Parathyroid adenoma (tissue), 2 donors: ENCODE data around the gene ZNF775.

Source experiments
- H2AFZ ChIP-seq: fragments of 300-600 bp; sonication (generic); one replicate; pipeline ENCODE4 v1.7.0; 2017; ENCODE audit warnings: antibody characterized with exemption, mild to moderate bottlenecking
- H3K27ac ChIP-seq: fragments of 300-600 bp; sonication (generic); one replicate; pipeline ENCODE4 v1.7.0; 2017
- H3K27me3 ChIP-seq: fragments of 300-600 bp; sonication (generic); one replicate; pipeline ENCODE4 v1.7.0; 2017; ENCODE audit warnings: low read length; ENCODE audit not compliant: control insufficient read depth, insufficient read depth
- H3K36me3 ChIP-seq: fragments of 300-600 bp; sonication (generic); one replicate; pipeline ENCODE4 v1.7.0; 2017; ENCODE audit warnings: low read length; ENCODE audit not compliant: control insufficient read depth, insufficient read depth
- H3K4me1 ChIP-seq: fragments of 300-600 bp; sonication (generic); one replicate; pipeline ENCODE4 v1.7.0; 2017; ENCODE audit warnings: control low read depth
- H3K4me2 ChIP-seq: fragments of 300-600 bp; sonication (generic); one replicate; pipeline ENCODE4 v1.7.0; 2017; ENCODE audit warnings: low read length
- H3K4me3 ChIP-seq: fragments of 300-600 bp; sonication (generic); one replicate; pipeline ENCODE4 v1.7.0; 2017; ENCODE audit warnings: low read depth, low read length
- H3K79me2 ChIP-seq: fragments of 300-600 bp; sonication (generic); one replicate; pipeline ENCODE4 v1.7.0; 2017; ENCODE audit warnings: control low read depth
- H3K9ac ChIP-seq: fragments of 300-600 bp; sonication (generic); one replicate; pipeline ENCODE4 v1.7.0; 2017; ENCODE audit warnings: mild to moderate bottlenecking
- H3K9me3 ChIP-seq: fragments of 300-600 bp; sonication (generic); one replicate; pipeline ENCODE4 v1.7.0; 2017; ENCODE audit warnings: low read length; ENCODE audit not compliant: control insufficient read depth
- TF ChIP-seq, protein P1 (sequence below): fragments of 300-600 bp; sonication (generic); IDR thresholded peaks from one replicate; pipeline ENCODE4 v1.7.0; 2017; ENCODE audit warnings: antibody characterized with exemption, mild to moderate bottlenecking
- donor health status: primary hyperparathyroidism.

The ZNF775 gene

DNA sequence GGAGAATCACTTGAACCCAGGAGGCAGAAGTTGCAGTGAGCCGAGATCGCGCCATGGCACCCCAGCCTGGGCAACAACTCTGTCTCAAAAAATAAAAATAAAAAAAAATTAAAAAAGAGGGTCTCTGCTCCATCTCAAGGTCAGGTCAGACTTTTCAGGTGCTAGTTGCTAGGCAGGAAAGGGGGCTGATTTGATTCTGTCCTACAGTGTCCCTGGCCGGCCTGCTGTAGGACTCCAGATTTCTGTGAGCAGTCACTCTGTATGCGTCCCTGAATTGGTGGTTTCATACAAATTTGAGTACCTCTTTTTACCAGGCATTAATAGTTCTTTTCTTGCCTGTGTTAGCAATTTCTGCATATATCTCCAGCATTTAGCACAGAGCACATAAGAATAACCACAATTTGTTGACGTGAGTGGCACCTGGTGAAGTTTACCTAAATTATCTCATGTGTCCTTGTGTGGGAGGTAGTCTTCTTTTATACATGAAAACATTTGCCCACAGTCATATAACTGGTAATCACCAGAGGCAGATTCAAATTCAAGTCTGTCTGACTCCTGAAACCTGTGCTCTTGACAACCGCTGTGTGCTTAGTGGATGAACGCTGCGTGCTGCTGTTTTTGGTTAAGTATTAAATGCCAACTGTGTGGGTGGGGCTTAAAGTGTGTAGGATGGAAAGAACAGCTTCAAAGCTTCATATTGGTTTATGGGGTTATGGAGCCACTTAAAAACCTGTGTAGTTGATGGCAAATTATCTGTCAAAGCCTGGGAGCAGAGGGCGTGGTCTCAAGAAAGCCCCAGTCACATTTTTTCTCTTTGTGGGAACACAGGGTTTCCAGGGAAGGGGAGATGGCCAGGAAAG, 3.2 kb upstream of the ZNF775 start:
- H3K4me3 ChIP-seq = no peak overlapping the region
- TF ChIP-seq, protein P1, sequence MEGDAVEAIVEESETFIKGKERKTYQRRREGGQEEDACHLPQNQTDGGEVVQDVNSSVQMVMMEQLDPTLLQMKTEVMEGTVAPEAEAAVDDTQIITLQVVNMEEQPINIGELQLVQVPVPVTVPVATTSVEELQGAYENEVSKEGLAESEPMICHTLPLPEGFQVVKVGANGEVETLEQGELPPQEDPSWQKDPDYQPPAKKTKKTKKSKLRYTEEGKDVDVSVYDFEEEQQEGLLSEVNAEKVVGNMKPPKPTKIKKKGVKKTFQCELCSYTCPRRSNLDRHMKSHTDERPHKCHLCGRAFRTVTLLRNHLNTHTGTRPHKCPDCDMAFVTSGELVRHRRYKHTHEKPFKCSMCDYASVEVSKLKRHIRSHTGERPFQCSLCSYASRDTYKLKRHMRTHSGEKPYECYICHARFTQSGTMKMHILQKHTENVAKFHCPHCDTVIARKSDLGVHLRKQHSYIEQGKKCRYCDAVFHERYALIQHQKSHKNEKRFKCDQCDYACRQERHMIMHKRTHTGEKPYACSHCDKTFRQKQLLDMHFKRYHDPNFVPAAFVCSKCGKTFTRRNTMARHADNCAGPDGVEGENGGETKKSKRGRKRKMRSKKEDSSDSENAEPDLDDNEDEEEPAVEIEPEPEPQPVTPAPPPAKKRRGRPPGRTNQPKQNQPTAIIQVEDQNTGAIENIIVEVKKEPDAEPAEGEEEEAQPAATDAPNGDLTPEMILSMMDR = no peak
- peaks cover 16% of the 10 kb centered on the region for H3K79me2 ChIP-seq
- no peaks in the 10 kb centered on the region for H3K36me3 ChIP-seq
- H3K27me3 ChIP-seq = no peaks in the 10 kb centered on the region
- no peak overlapping the region for H3K9ac ChIP-seq
- H3K4me2 ChIP-seq = no peak overlapping the region
- no peaks in the 10 kb centered on the region for H3K9me3 ChIP-seq
- no peak overlapping the region for H2AFZ ChIP-seq
- peaks cover 4% of the 10 kb centered on the region for H3K4me1 ChIP-seq
- no peak overlapping the region for H3K27ac ChIP-seq

DNA sequence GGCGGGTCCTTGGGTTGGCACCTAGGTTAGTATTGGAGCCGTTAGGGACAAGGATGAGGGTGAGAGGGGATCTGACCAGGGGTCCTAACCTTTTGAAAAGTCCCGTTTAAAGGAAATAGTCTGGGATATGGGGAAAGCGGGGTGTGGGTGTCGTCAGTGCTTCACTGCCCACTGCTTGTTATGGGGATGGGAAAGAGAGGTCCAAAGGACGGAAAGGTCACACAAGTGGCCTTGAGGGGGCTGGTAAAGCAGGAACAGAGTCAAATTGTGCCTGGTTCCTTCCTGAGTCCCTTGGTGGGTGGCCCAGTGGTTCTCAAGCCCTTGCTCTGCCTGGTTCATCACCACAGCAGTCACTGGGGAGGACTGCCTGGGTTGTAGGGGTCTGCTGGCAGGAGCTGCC, 2.6 kb upstream of the ZNF775 start:
- H3K79me2 ChIP-seq = peaks cover 12% of the 10 kb centered on the region
- H3K27me3 ChIP-seq = no peaks in the 10 kb centered on the region
- no peaks in the 10 kb centered on the region for H3K36me3 ChIP-seq
- H3K4me1 ChIP-seq = peaks cover 4% of the 10 kb centered on the region
- TF ChIP-seq, protein P1 = no peak
- no peak overlapping the region for H3K4me3 ChIP-seq
- no peak overlapping the region for H2AFZ ChIP-seq
- H3K9ac ChIP-seq = no peak overlapping the region
- H3K27ac ChIP-seq = no peak overlapping the region
- no peak overlapping the region for H3K4me2 ChIP-seq
- no peaks in the 10 kb centered on the region for H3K9me3 ChIP-seq

DNA sequence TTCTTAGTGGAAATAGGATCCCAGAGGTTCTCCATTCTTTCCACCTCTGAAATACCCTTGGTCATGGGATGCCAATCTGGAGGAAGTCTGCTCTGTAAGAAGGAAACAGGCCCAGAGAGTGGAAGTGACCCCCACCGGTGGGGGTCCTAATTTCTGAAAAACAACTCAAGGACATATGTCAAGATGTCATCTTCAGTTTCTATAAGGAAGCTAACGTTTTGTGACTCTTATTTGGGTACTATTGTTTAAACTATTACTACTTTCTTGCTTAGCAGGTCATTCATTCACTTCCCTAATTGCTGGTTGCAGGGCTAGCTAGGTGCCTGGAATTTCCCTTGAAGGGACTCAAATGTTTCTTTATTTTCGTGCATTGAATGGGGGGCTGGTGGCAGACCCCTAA, 1.9 kb upstream of the ZNF775 start:
- no peaks in the 10 kb centered on the region for H3K36me3 ChIP-seq
- H2AFZ ChIP-seq = no peak overlapping the region
- H3K27ac ChIP-seq = no peak overlapping the region
- peaks cover 7% of the 10 kb centered on the region for H3K79me2 ChIP-seq
- H3K4me2 ChIP-seq = no peak overlapping the region
- H3K9me3 ChIP-seq = no peaks in the 10 kb centered on the region
- no peak overlapping the region for H3K9ac ChIP-seq
- H3K4me1 ChIP-seq = peaks cover 4% of the 10 kb centered on the region
- no peaks in the 10 kb centered on the region for H3K27me3 ChIP-seq
- no peak overlapping the region for H3K4me3 ChIP-seq
- TF ChIP-seq, protein P1 = no peak

DNA sequence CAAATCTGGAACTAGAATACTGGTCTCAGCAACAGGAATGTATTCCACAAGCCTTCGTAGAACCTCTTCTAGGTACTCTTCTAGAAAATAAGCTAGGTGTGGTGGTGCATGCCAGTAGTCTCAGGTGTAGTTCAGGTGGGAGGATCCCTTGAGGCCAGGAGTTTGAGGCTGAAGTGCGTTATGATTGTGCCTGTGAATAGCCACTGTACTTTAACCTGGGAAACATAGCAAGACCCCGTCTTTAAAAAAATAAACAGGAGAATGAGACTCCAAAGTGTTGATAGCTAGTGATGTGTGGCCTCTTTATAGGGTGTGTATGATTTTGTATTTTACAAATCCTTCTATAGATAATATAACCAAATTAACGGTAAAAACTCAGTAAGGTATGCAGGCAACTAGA, 1.5 kb upstream of the ZNF775 start:
- no peaks in the 10 kb centered on the region for H3K9me3 ChIP-seq
- H3K79me2 ChIP-seq = peaks cover 3% of the 10 kb centered on the region
- TF ChIP-seq, protein P1 = no peak
- H3K27me3 ChIP-seq = no peaks in the 10 kb centered on the region
- H2AFZ ChIP-seq = no peak overlapping the region
- H3K4me2 ChIP-seq = peak overlapping the region; percentile 97
- H3K27ac ChIP-seq = peak overlapping the region; percentile 93
- H3K36me3 ChIP-seq = no peaks in the 10 kb centered on the region
- H3K9ac ChIP-seq = no peak overlapping the region
- peak overlapping the region; percentile 90 for H3K4me3 ChIP-seq
- H3K4me1 ChIP-seq = peaks cover 4% of the 10 kb centered on the region
